Spleen (tissue), 7 donors: Measurements from ENCODE around the gene LCA5L.

Experiments used
- POLR2AphosphoS5 ChIP-seq, 3 donors: sonication (generic); formaldehyde crosslinking; IDR thresholded peaks; one replicate each; pipeline ENCODE4 v1.5.1; 2017; ENCODE audit warnings: antibody characterized with exemption in 3 of 3
- TF ChIP-seq, protein P1 (sequence below), 11 experiments: fragments of 200-600 bp in 7 of 11; fragments of 450-650 bp in 4 of 11; sonication (generic) in 4 of 11; IDR thresholded peaks in 8 of 11; conservative IDR thresholded peaks in 3 of 11; 1 replicate in 7 of 11; 2 replicates in 4 of 11; pipeline versions ENCODE4 v1.4.0 to v1.8.0; 2016 to 2021; ENCODE audit warnings: antibody characterized with exemption in 11 of 11, inconsistent platforms in 4 of 11, mild to moderate bottlenecking in 1 of 11
- donor health status: DM: no; HTN: no; CAD: no; lungs with moderate emphysema.
- donor health status: DM: no; HTN: no; CAD: no.
- donor health status: DM: no; HTN: no; CAD: no.

DNA sequence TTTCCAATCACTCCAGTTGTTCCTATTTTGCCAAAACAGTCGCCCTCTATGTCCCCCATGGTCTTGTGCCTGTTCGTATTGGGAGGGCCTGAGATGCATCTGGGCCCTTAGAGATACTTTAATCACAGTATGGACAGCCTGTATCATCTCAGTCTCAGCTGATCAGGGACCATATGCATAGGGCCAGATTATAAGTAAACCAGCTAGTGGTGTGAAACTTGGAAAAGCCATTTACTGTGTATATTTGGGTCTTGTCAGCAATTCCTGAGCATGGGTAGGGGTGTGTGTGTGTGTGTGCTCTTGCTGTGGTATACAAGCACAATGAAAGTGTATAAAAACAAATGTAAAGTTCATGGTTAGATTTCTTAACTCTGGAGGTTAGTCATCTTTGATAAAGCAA is 29.0 kb upstream of the LCA5L start:
- TF ChIP-seq, protein P1, sequence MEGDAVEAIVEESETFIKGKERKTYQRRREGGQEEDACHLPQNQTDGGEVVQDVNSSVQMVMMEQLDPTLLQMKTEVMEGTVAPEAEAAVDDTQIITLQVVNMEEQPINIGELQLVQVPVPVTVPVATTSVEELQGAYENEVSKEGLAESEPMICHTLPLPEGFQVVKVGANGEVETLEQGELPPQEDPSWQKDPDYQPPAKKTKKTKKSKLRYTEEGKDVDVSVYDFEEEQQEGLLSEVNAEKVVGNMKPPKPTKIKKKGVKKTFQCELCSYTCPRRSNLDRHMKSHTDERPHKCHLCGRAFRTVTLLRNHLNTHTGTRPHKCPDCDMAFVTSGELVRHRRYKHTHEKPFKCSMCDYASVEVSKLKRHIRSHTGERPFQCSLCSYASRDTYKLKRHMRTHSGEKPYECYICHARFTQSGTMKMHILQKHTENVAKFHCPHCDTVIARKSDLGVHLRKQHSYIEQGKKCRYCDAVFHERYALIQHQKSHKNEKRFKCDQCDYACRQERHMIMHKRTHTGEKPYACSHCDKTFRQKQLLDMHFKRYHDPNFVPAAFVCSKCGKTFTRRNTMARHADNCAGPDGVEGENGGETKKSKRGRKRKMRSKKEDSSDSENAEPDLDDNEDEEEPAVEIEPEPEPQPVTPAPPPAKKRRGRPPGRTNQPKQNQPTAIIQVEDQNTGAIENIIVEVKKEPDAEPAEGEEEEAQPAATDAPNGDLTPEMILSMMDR (IDR thresholded peaks at IDR 0.05 in 8 of 11, conservative IDR thresholded peaks at IDR 0.05 in 3 of 11): no peak
- TF ChIP-seq POLR2AphosphoS5 (IDR thresholded peaks at IDR 0.05): no peak
